HG02588 (cell line): Measurements from ENCODE around the gene SMIM44.
"Not testable (repeated sequence)": the region's sequence is repeated elsewhere in the genome, so short reads cannot be mapped to it uniquely, and the experiment has no call there.

Experiments used
- ATAC-seq: cut with Tn5 transposase; IDR thresholded peaks from one replicate; pipeline ENCODE4 v1.9.1; 2021; ENCODE audit warnings: mild to moderate bottlenecking, moderate library complexity; ENCODE audit not compliant: unreplicated experiment

Gene SMIM44

GRCh38 chr19:3483226-3483628, at the start of gene SMIM44:
TSS of gene SMIM44 (minus strand) at chr19:3483441. CDS start at chr19:3483403, 38 bp downstream.
- no peak for ATAC-seq

- ATAC-seq: no peak
Observed at GRCh38 chr19:3533033-3533432, 49.8 kb upstream of the SMIM44 start.

- ATAC-seq: no peak
Observed at GRCh38 chr19:3532154-3532786, 49.0 kb upstream of the SMIM44 start.

- no peak for ATAC-seq
Observed at GRCh38 chr19:3531716-3532115, 48.5 kb upstream of the SMIM44 start.

GRCh38 chr19:3530389-3530788, 47.1 kb upstream of the SMIM44 start:
- ATAC-seq: no peak

- ATAC-seq: not testable (repeated sequence)
Observed at GRCh38 chr19:3529299-3529698, 46.1 kb upstream of the SMIM44 start.

- no peak for ATAC-seq
Observed at GRCh38 chr19:3528539-3529211, 45.4 kb upstream of the SMIM44 start.

- ATAC-seq: no peak
Observed at GRCh38 chr19:3528080-3528479, 44.8 kb upstream of the SMIM44 start.

- no peak for ATAC-seq
Observed at GRCh38 chr19:3527238-3527910, 44.1 kb upstream of the SMIM44 start.

- ATAC-seq: no peak
Observed at GRCh38 chr19:3526507-3527237, 43.4 kb upstream of the SMIM44 start.

- no peak for ATAC-seq
Observed at GRCh38 chr19:3524904-3525451, 41.7 kb upstream of the SMIM44 start.

GRCh38 chr19:3524078-3524842, 41.0 kb upstream of the SMIM44 start:
- ATAC-seq: no peak

- ATAC-seq: no peak
Observed at GRCh38 chr19:3523361-3524077, 40.3 kb upstream of the SMIM44 start.

GRCh38 chr19:3522421-3523360, 39.5 kb upstream of the SMIM44 start:
- no peak for ATAC-seq

- ATAC-seq: no peak
Observed at GRCh38 chr19:3521104-3521445, 37.8 kb upstream of the SMIM44 start.

- no peak for ATAC-seq
Observed at GRCh38 chr19:3520166-3521103, 37.2 kb upstream of the SMIM44 start.

GRCh38 chr19:3519126-3519525, 35.9 kb upstream of the SMIM44 start:
- ATAC-seq: no peak

GRCh38 chr19:3518659-3519058, 35.4 kb upstream of the SMIM44 start:
- ATAC-seq: no peak
